H1 (cell line): Measurements from ENCODE around the gene CUEDC1. TPM values are rescaled to one million over a fixed set of nuclear protein-coding genes. Genes with fewer than 3 reads are reported as not detected.
A peak's percentile ranks its signal among the peaks of the same experiment; 100 is the strongest.

ENCODE experiments used
- BACH1 ChIP-seq: IDR thresholded peaks from 2 replicates; pipeline ENCODE4 v1.6.1; 2012; ENCODE audit warnings: low read length, improper control_type of control experiment
- BCL11A ChIP-seq, 2 experiments: IDR thresholded peaks; one replicate each; pipeline ENCODE4 v1.6.1; 2011; ENCODE audit warnings: low read depth in 2 of 2, low read length in 2 of 2, mild to moderate bottlenecking in 2 of 2
- CBX5 ChIP-seq: fragments of 300-800, 300-1000 bp; sonication (generic); IDR thresholded peaks from 2 replicates; pipeline ENCODE4 v1.7.1; 2016; ENCODE audit warnings: antibody characterized with exemption, low read length, low read depth
- CHD7 ChIP-seq: fragments of 300-600 bp; sonication (generic); IDR thresholded peaks from 2 replicates; pipeline ENCODE4 v1.7.1; 2012; ENCODE audit warnings: low read length, moderate library complexity, mild to moderate bottlenecking, inconsistent platforms; ENCODE audit not compliant: insufficient replicate concordance
- GABPA ChIP-seq: IDR thresholded peaks from 2 replicates; pipeline ENCODE4 v1.6.1; 2011; ENCODE audit warnings: mild to moderate bottlenecking, low read length, moderate library complexity, borderline replicate concordance; ENCODE audit not compliant: insufficient read depth
- PHF8 ChIP-seq: fragments of 200-600 bp; sonication (generic); conservative IDR thresholded peaks from 2 replicates; pipeline ENCODE4 v1.7.1; 2012; ENCODE audit warnings: low read depth, mild to moderate bottlenecking, inconsistent platforms, low read length, moderate library complexity
- POLR2A ChIP-seq, 2 experiments: IDR thresholded peaks; 1 replicate in 1 of 2; 2 replicates in 1 of 2; pipeline ENCODE4 v1.6.1; 2011; ENCODE audit warnings: low read depth in 2 of 2, low read length in 2 of 2, mild to moderate bottlenecking in 2 of 2; ENCODE audit errors: control extremely low read depth in 1 of 2
- SP4 ChIP-seq: IDR thresholded peaks from 2 replicates; pipeline ENCODE4 v1.6.1; 2012; ENCODE audit warnings: low read length, inconsistent platforms
- SUZ12 ChIP-seq: fragments of 200-600 bp; sonication (generic); IDR thresholded peaks from 2 replicates; pipeline ENCODE4 v1.6.1; 2012; ENCODE audit warnings: mild to moderate bottlenecking, inconsistent platforms, low read length, moderate library complexity, mixed read lengths
- polyA plus RNA-seq, 7 experiments: library from polyadenylated mRNA; depleted of rRNA in 3 of 7; stranded (reverse) in 5 of 7; unstranded in 2 of 7; fragments of >200 nt in 5 of 7; fragments of 200-250 nt in 2 of 7; gene quantifications; 1 replicate in 5 of 7; 2 replicates in 1 of 7; 4 replicates in 1 of 7; pipeline versions ENCODE4 v1.2.1 to v1.2.3, GENCODE V29; 2011 to 2013; ENCODE audit warnings: missing spikeins in 2 of 7, mixed read lengths in 2 of 7
- total RNA-seq: library from RNA; stranded (reverse); fragmentation: NEBNext Ultra II Directional; extraction: Animal tissue kit (Norgen Biotek cat#: 25700); gene quantifications from 2 replicates; pipeline ENCODE4 v1.2.1, GENCODE V29; 2021

Gene CUEDC1
- total and polyA plus RNA-seq, 2 of the 8 experiments (the other 6 are each of a cell fraction or from before 2014, with no cell fraction given), result 4.0 to 10.7 TPM

- TF ChIP-seq CHD7 (no peak), CBX5 (no peak), SP4 (no peak), BACH1 (no peak), SUZ12 (no peak), BCL11A (IDR thresholded peaks at IDR 0.05; ENCODE audit: low read depth in 2 of 2, low read length in 2 of 2) (no peak), PHF8 (no peak), POLR2A (IDR thresholded peaks at IDR 0.05; ENCODE audit: control extremely low read depth in 1 of 2, low read depth in 2 of 2, low read length in 2 of 2) (peak in 1 of 2 experiments; percentile 32; a peak in 1 of 3 replicates), GABPA (0 out of 2 replicates have a peak, but pooled peaks have one; percentile 31)
Measured at GRCh38 chr17:57874434-57875289, 80.5 kb downstream of the CUEDC1 start (continued).
